GM19035 (cell line): ENCODE results near the gene CIBAR2.

Source experiments
- ATAC-seq: cut with Tn5 transposase; IDR thresholded peaks from one replicate; pipeline ENCODE4 v1.9.1; 2021; ENCODE audit not compliant: unreplicated experiment

CIBAR2 gene

GRCh38 chr16:85112364-85112763, at the start of gene CIBAR2:
Gene CIBAR2 (minus strand): TSS chr16:85112472. CDS start chr16:85112352, 120 bp downstream.
- no peak for ATAC-seq

- ATAC-seq = no peak
These were observed 47.1 kb upstream of the CIBAR2 start for GRCh38 chr16:85159179-85159980.

- ATAC-seq = no peak
These were observed 46.5 kb upstream of the CIBAR2 start for GRCh38 chr16:85158743-85159178.

- ATAC-seq = no peak
These were observed 45.8 kb upstream of the CIBAR2 start for GRCh38 chr16:85157813-85158742.

DNA sequence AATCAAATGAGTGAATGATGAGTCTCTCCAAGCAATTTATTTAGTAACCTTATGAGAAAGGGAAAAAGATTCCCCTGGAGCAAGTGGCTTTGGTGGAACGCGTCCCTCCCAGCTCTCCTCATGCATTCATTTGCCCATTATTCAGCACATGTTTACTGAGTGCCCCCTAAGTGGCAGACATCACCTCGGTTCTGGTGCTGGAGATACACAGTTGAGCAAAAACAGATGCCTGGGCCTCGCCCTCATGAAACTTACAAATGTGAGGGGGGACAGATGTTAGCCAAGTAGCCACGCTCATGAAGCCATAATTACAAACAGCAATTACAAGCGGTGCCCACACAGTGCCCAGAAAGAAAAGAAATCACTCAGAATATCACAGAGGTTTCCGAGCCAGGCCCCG, 45.1 kb upstream of the CIBAR2 start:
- ATAC-seq = no peak

DNA sequence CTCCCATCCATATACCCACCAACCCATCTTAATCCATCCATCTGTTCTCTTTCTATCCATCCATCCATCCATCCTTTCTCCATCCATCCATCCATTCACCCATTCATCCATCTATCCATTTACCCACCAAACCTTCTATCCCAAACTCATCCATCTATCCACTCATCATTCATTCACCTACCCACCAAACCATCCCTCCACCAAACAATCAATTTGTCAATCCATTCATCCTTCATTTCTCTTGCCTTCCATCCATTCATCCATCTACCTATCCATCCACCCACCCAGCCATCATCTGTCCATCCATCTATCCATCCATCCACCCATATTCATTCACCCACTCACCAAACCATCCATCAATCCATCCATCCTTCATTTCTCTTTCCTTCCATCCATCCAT, 44.6 kb upstream of the CIBAR2 start:
- ATAC-seq = no peak

DNA sequence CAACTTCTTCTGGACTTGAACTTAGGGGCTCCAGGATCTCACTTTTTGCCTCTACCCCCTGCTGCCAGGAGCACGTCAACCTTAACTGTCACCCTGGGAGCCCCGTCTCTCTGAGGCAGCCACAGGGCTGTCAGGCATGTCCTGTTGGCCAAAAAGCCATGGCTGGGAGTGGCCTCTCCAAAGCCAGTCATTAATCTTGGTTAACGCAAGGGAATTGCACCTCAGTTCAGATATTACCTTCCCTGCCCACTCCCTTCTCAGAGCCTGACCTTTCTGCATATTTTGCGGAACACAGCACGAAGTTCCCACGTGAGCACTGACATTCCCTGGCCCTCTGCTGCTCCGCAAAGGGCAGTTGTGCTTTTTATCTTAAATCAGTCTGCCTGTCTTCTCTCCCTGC, 44.2 kb upstream of the CIBAR2 start:
- no peak for ATAC-seq

GRCh38 chr16:85153656-85154091, 41.4 kb upstream of the CIBAR2 start:
- no peak for ATAC-seq

DNA sequence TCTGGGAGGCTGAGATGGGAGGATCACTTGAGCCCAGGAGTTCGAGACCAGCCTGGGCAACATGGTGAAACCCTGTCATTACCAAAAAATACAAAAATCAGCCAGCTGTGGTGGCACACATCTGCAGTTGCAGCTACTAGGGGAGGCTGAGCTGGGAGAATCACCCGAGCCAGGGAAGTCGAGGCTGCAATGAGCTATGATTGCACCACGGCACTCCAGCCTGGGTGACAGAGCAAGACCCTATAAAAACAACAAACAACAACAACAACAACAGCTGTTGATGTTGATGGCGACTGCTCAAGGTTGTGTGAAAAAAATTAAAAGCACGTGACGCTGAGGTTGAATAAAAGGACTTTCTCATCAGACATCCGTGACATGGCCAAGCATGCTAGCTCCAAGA, 40.8 kb upstream of the CIBAR2 start:
- no peak for ATAC-seq

DNA sequence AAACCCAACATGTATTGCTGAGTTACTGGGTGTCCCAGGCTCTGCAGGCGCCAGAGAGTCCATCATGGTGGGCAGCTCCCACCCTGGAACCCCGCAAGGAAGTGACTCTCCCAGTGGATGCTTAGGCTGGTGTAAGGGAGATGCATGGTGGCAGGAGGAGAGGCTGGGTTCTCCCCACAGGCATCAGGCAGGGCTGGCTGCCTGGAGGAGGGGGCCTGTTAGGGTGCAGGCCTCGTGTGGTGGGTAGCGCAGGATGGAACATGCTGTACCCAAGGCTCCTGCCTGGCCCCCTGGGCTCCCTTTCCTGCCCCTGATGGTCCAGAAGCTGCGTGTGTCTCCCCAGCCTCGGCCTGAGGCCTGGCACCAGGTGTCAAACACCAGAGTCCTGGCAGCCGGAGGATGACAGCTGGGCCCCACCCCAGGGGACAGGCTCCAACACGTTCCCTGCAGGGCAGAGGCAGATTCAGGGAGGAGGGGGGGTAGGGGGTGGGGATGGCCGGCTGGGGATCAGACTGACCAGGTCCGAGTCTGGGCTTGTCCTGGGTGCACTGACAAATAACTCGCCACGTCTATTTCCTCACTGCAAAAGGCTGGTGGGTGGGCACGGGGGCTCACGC, 40.2 kb upstream of the CIBAR2 start:
- ATAC-seq = no peak

DNA sequence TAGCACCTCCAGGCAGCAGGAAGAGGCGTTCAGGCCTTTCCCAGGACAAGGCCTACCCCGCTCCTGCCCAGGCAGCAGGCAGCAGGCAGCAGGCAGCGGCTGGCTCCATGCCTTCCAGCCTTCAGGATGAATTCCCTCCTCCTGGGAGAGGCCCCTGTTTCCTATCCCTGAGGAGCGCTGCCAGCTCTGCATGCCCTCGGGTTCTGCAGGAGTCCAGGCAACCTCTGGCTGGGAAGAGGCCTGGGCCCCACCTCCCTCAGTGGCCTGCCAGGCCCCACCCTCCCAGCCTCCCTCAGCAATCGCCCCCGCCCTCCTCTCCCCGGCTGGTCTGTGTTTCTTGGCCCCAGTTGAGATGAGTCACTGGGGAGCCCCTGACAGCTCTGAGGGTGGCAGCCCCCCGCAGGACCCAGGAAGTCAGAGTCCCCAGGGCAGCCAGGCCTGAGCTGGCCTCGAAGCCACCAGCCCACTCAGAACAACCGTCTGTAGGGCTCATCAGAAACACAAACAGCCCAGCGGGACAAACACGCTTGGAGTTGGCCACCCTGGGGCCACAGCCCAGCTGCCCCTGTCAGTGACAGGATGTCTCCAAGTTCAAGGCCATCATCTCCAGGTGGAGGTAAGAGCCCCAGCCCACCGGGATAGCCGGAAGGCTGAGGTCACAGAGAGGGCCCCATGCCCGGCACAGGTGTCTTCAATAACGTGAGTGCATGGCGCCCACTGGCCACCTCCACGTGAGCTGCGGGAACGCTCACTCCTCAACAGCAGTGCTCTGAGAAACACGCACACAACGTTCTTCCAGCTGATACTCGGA, 39.5 kb upstream of the CIBAR2 start:
- ATAC-seq = no peak

GRCh38 chr16:85151079-85151602, 38.9 kb upstream of the CIBAR2 start:
- no peak for ATAC-seq

- ATAC-seq = no peak
These were observed 38.2 kb upstream of the CIBAR2 start for GRCh38 chr16:85150331-85150940.

DNA sequence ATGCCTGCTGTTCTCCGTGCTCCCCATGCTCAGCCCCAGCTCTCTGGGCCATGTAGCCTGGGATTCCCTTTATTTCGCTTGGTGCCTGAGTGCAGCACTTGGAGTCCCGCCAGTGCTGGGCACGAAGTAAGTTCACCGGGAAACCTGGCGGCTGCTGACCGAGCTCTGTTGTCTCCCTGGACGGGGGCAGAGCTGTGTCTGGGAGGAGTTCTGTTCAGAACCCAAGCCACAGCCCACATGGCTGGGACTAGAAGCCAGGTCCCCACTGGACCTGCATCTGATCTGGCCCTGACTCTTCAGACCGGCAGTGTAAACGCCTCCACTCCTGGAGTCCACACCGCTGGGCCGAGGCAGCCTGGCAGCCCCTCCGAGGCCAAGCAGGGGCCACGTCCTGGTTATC, 37.5 kb upstream of the CIBAR2 start:
- ATAC-seq = no peak

- ATAC-seq = no peak
These were observed 36.7 kb upstream of the CIBAR2 start for GRCh38 chr16:85148931-85149330.

- no peak for ATAC-seq
These were observed 34.8 kb upstream of the CIBAR2 start for GRCh38 chr16:85146922-85147651.

DNA sequence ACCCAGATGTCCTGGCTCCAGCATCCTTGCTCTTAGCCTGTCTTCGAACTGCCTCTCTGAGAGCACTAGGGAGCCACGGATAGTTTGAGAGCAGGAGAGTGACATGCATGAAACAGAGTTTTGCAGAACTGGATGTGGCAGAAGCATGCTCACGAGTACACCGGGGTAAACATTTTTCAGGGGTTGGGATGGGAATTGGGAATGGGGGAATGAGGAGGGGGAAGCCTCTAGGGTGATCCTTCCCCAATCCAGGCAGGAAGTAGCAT, 34.2 kb upstream of the CIBAR2 start:
- no peak for ATAC-seq

- ATAC-seq = no peak
These were observed 33.7 kb upstream of the CIBAR2 start for GRCh38 chr16:85145734-85146531.

DNA sequence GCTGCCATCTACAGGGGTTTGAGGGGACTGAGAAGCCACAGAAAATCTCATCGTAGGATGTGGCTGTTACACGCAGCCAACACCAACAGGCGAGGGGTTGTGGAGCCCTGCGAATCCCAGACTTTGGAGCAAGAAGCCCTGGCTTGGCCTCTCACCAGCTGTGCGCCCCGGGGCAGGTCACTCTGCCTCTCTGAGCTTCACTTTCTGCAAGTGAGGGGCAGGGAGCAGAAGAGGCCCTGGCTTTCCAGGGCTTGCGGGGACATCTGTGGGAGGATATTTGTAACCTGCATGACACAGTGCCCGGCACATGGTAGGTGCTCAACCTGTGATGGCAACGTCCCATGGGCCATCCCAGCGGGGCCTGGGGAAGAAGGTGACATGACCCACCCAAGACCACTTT, 32.9 kb upstream of the CIBAR2 start:
- ATAC-seq = no peak
